T-cell (primary cell): ENCODE data around the gene CYB561D2. TPM values are rescaled to one million over a fixed set of nuclear protein-coding genes. Genes with fewer than 3 reads are reported as not detected.
"Not testable (repeated sequence)": the region's sequence is repeated elsewhere in the genome, so short reads cannot be mapped to it uniquely, and the experiment has no call there.

Source experiments
- ATAC-seq, 4 experiments: fragments of 200-7000 bp in 3 of 4; fragments of 150-1000 bp in 1 of 4; cut with Tn5 transposase; replicated peaks in 1 of 4; 1 replicate in 3 of 4; 2 replicates in 1 of 4; pipeline ENCODE4 v1.10.0; 2021; ENCODE audit warnings: moderate library complexity in 3 of 4, mild to moderate bottlenecking in 2 of 4, moderate number of reproducible peaks in 1 of 4
- CTCF ChIA-PET, 2 donors: fragments of 300-600 bp; sonication (Branson Sonifier 250); formaldehyde crosslinking; loops; one replicate each; lab custom pipeline; 2022; ENCODE audit warnings: antibody characterized with exemption in 2 of 2; lab: Charles Lee
- POLR2A ChIA-PET, 2 donors: fragments of 300-600 bp; sonication (Branson Sonifier 250); formaldehyde crosslinking; loops; one replicate each; lab custom pipeline; 2022; ENCODE audit warnings: antibody characterized with exemption in 2 of 2; lab: Charles Lee
- DNase-seq, 35 experiments: peaks; one replicate each; pipeline versions ENCODE4 v3.0.0 to v3.0.0-alpha.2; 2013 to 2023
- H3K27ac ChIP-seq: one replicate; pipeline ENCODE4 v1.5.1; 2013; ENCODE audit warnings: low read length
- H3K27me3 ChIP-seq, 2 experiments: replicated peaks in 1 of 2; 1 replicate in 1 of 2; 2 replicates in 1 of 2; pipeline versions ENCODE4 v1.6.1 to v1.7.0; 2013; ENCODE audit warnings: low read length in 1 of 2, mixed read lengths in 1 of 2; ENCODE audit not compliant: control insufficient read depth in 2 of 2, insufficient read depth in 2 of 2; ENCODE audit errors: extremely low read depth in 1 of 2
- H3K36me3 ChIP-seq, 2 donors: 1 replicate in 1 of 2; 2 replicates in 1 of 2; pipeline versions ENCODE4 v1.6.1 to v1.7.0; 2013; ENCODE audit warnings: low read length in 1 of 2; ENCODE audit not compliant: control insufficient read depth in 2 of 2, insufficient read depth in 1 of 2; ENCODE audit errors: extremely low read depth in 1 of 2
- H3K4me1 ChIP-seq, 2 experiments: 1 replicate in 1 of 2; 2 replicates in 1 of 2; pipeline versions ENCODE4 v1.6.1 to v1.7.0; 2013; ENCODE audit warnings: low read length in 2 of 2, mixed read lengths in 1 of 2; ENCODE audit not compliant: insufficient read depth in 2 of 2, control insufficient read depth in 1 of 2; ENCODE audit errors: extremely low read depth in 1 of 2
- H3K4me3 ChIP-seq, 2 donors: 1 replicate in 1 of 2; 2 replicates in 1 of 2; pipeline versions ENCODE4 v1.5.1 to v1.7.0; 2013; ENCODE audit warnings: mild to moderate bottlenecking in 2 of 2, low read length in 1 of 2, moderate library complexity in 1 of 2; ENCODE audit not compliant: control insufficient read depth in 1 of 2; ENCODE audit errors: extremely low read depth in 1 of 2
- H3K9me3 ChIP-seq: 2 replicates; pipeline ENCODE4 v1.7.0; 2013
- H3K27ac Mint-ChIP-seq, 2 donors: one replicate each; pipeline ENCODE4 v1.8.0; 2020 to 2021; ENCODE audit warnings: mild to moderate bottlenecking in 2 of 2, mixed read lengths in 2 of 2
- H3K27me3 Mint-ChIP-seq, 2 donors: one replicate each; pipeline ENCODE4 v1.8.0; 2021 to 2022; ENCODE audit warnings: mixed read lengths in 2 of 2
- H3K36me3 Mint-ChIP-seq: one replicate; pipeline ENCODE4 v1.8.0; 2021; ENCODE audit warnings: mixed read lengths
- H3K4me1 Mint-ChIP-seq, 3 donors: one replicate each; pipeline ENCODE4 v1.8.0; 2020 to 2022; ENCODE audit warnings: mixed read lengths in 3 of 3, mild to moderate bottlenecking in 1 of 3
- H3K4me3 Mint-ChIP-seq, 3 donors: one replicate each; pipeline ENCODE4 v1.8.0; 2020 to 2022; ENCODE audit warnings: mild to moderate bottlenecking in 3 of 3, mixed read lengths in 3 of 3, moderate library complexity in 3 of 3
- H3K9me3 Mint-ChIP-seq, 3 donors: one replicate each; pipeline ENCODE4 v1.8.0; 2020 to 2022; ENCODE audit warnings: mixed read lengths in 3 of 3
- WGBS: methylation state at CpG from one replicate; pipeline ENCODE4 v1.1.5; 2013; ENCODE audit warnings: missing lambda C conversion rate; ENCODE audit not compliant: insufficient coverage; 5-methylcytosine and 5-hydroxymethylcytosine counted together
- total RNA-seq, 35 experiments: library from RNA in 6 of 35; stranded (reverse) in 6 of 35; fragments of 120-200 nt in 1 of 35; gene quantifications; one replicate each; pipeline versions ENCODE4 v1.2.1 to v1.2.4 and lab custom pipeline; 2013 to 2026

Gene CYB561D2
- total RNA-seq (10 to 100 TPM; 25.7 to 45.3 (median 32.7) TPM), total RNA-seq (lab: John Stamatoyannopoulos, UW) (4.9 to 27.4 (median 13.8) reads per million in 29 experiments)
- 36.6 TPM for total RNA-seq (2013)

- DNase-seq (peak; percentile 98 to 100 (median 99)), ATAC-seq (peak; percentile 88 to 91 (median 90))
- ChIA-PET POLR2A (interaction anchor here (0.5 to 0.8 kb wide), 4 partner anchors 9 to 50 kb away, joined by 3 to 6 read pairs (median 4); no protein-coding TSS in a partner anchor), CTCF (interaction anchor here in 1 of 2 donors (1.0 to 2.1 kb wide), 8 partner anchors 9 to 261 kb away, joined by 3 to 10 read pairs (median 3); partner anchors contain the start of genes CISH, HYAL3, NAA80 and RASSF1)
- no peaks in the 10 kb centered on the region for H3K27me3 Mint-ChIP-seq
- peaks cover 21% of the 10 kb centered on the region for H3K36me3 Mint-ChIP-seq
- H3K9me3 Mint-ChIP-seq = no peaks in the 10 kb centered on the region
- H3K4me3 Mint-ChIP-seq = peak within 1 kb of the TSS; percentile 94 to 99 (median 97)
- H3K9me3 ChIP-seq = no peaks in the 10 kb centered on the region
- H3K4me3 ChIP-seq = peak within 1 kb of the TSS; percentile 88 to 96
- H3K4me1 ChIP-seq = peaks cover 20 to 69% of the 10 kb centered on the region in 2 experiments
- H3K27ac Mint-ChIP-seq = peak within 1 kb of the TSS; percentile 99 to 100
- peaks cover 66 to 70% (median 67%) of the 10 kb centered on the region in 3 donors for H3K4me1 Mint-ChIP-seq
- H3K27ac ChIP-seq = peak within 1 kb of the TSS; percentile 89
- WGBS = under 1% methylated on average over 59 of the region's 64 CpGs
- H3K27me3 ChIP-seq = no peaks in the 10 kb centered on the region
- peaks cover 5 to 52% of the 10 kb centered on the region in 2 donors for H3K36me3 ChIP-seq
Measured at GRCh38 chr3:50350527-50351322, at the start of gene CYB561D2, which contains the start of gene NPRL2. Gene CYB561D2, plus strand, starts transcription at chr3:50350862. Its CDS starts 572 bp downstream, at chr3:50351434. Gene NPRL2, minus strand, starts transcription at chr3:50350775. Its CDS starts 123 bp downstream, at chr3:50350652.

- 96% methylated on average over 32 of the region's 32 CpGs for WGBS
- Histone ChIP-seq H3K27me3 (no peaks in the 10 kb centered on the region), H3K36me3 (peaks cover 0 to 4% of the 10 kb centered on the region in 2 donors), H3K4me3 (no peak overlapping the region), H3K4me1 (peaks cover 9 to 34% of the 10 kb centered on the region in 2 experiments), H3K9me3 (no peaks in the 10 kb centered on the region), H3K27ac (no peak overlapping the region)
- Mint-ChIP-seq H3K36me3 (no peaks in the 10 kb centered on the region), H3K4me1 (peaks cover 25 to 30% (median 30%) of the 10 kb centered on the region in 3 donors), H3K9me3 (no peaks in the 10 kb centered on the region), H3K27me3 (no peaks in the 10 kb centered on the region), H3K4me3 (no peak overlapping the region), H3K27ac (no peak overlapping the region)
- ATAC-seq (no peak), DNase-seq (no peak)
- ChIA-PET CTCF (no interaction called here), POLR2A (no interaction called here)
Measured at GRCh38 chr3:50302095-50303012, 48.3 kb upstream of the CYB561D2 start.

GRCh38 chr3:50303013-50303815, 47.4 kb upstream of the CYB561D2 start, which contains the start of gene HYAL1:
Gene HYAL1, minus strand, starts transcription at chr3:50303574. Its CDS starts 618 bp downstream, at chr3:50302956.
- CTCF ChIA-PET = no interaction called here

GRCh38 chr3:50304601-50305000, 46.1 kb upstream of the CYB561D2 start:
- Mint-ChIP-seq H3K27ac (no peak overlapping the region), H3K4me1 (peaks cover 11 to 13% (median 12%) of the 10 kb centered on the region in 3 donors), H3K36me3 (no peaks in the 10 kb centered on the region), H3K9me3 (no peaks in the 10 kb centered on the region), H3K4me3 (no peak overlapping the region), H3K27me3 (no peaks in the 10 kb centered on the region)
- no peaks in the 10 kb centered on the region for H3K9me3 ChIP-seq
- H3K4me1 ChIP-seq = peaks cover 4 to 17% of the 10 kb centered on the region in 2 experiments
- H3K36me3 ChIP-seq = peaks cover 0 to 4% of the 10 kb centered on the region in 2 donors
- H3K27ac ChIP-seq = no peak overlapping the region
- no peaks in the 10 kb centered on the region for H3K27me3 ChIP-seq
- ATAC-seq (no peak), DNase-seq (no peak)
- H3K4me3 ChIP-seq = no peak overlapping the region
- POLR2A ChIA-PET = no interaction called here
- CTCF ChIA-PET = interaction anchor here (0.6 to 1.4 kb wide), 2 partner anchors 19 to 50 kb away, joined by 3 read pairs; no protein-coding TSS in a partner anchor

More at GRCh38 chr3:50303013-50303815, 47.4 kb upstream of the CYB561D2 start, which contains the start of gene HYAL1:
- no peaks in the 10 kb centered on the region for H3K27me3 ChIP-seq
- no peak for DNase-seq
- H3K4me1 Mint-ChIP-seq = peaks cover 21 to 23% (median 21%) of the 10 kb centered on the region in 3 donors
- no peak for ATAC-seq
- no peaks in the 10 kb centered on the region for H3K9me3 Mint-ChIP-seq
- no peak within 1 kb of the TSS for H3K4me3 ChIP-seq
- no peak within 1 kb of the TSS for H3K27ac ChIP-seq
- H3K4me3 Mint-ChIP-seq = no peak within 1 kb of the TSS
- no peak within 1 kb of the TSS for H3K27ac Mint-ChIP-seq
- POLR2A ChIA-PET = no interaction called here
- no peaks in the 10 kb centered on the region for H3K36me3 Mint-ChIP-seq
- 89% methylated on average over 10 of the region's 14 CpGs for WGBS
- no peaks in the 10 kb centered on the region for H3K27me3 Mint-ChIP-seq
- peaks cover 0 to 4% of the 10 kb centered on the region in 2 donors for H3K36me3 ChIP-seq
- peaks cover 8 to 26% of the 10 kb centered on the region in 2 experiments for H3K4me1 ChIP-seq
- no peaks in the 10 kb centered on the region for H3K9me3 ChIP-seq

- ATAC-seq, H3K27me3 Mint-ChIP-seq, H3K27me3 ChIP-seq, H3K27ac Mint-ChIP-seq, H3K36me3 Mint-ChIP-seq, DNase-seq, H3K36me3 ChIP-seq, H3K4me3 Mint-ChIP-seq, H3K9me3 ChIP-seq, H3K27ac ChIP-seq, POLR2A ChIA-PET, CTCF ChIA-PET, H3K9me3 Mint-ChIP-seq, H3K4me3 ChIP-seq: not testable (repeated sequence)
- peaks cover 0 to 16% of the 10 kb centered on the region in 2 experiments for H3K4me1 ChIP-seq
- H3K4me1 Mint-ChIP-seq = peaks cover 10 to 13% (median 13%) of the 10 kb centered on the region in 3 donors
- WGBS = 80% methylated on average over 1 of the region's 32 CpGs
Measured at GRCh38 chr3:50312041-50312440, 38.6 kb upstream of the CYB561D2 start.
